K562 (cell line): Measurements from ENCODE around the gene DTHD1. TPM values are rescaled to one million over a fixed set of nuclear protein-coding genes. Genes with fewer than 3 reads are reported as not detected.

ENCODE experiments used
- ATAC-seq: fragments of 200-7000 bp; cut with Tn5 transposase; 3 replicates; pipeline ENCODE4 v1.9.1; 2020; ENCODE audit warnings: moderate library complexity
- BruUV-seq: library from RNA; stranded (reverse); fragments of 400-500 nt; replicated peaks from 2 replicates; lab custom pipeline; 2021; lab: Mats Ljungman, UMichigan
- CTCF ChIA-PET: fragments of 300-600 bp; formaldehyde crosslinking; extraction: SDS; loops from one replicate; lab custom pipeline; 2021; ENCODE audit warnings: low intra/inter-chr PET ratio; lab: Yijun Ruan, JAX
- POLR2A ChIA-PET: fragments of 300-600, 350-650 bp; sonication (Branson Sonifier 250); formaldehyde crosslinking; extraction: SDS; loops from one replicate; lab custom pipeline; 2021; ENCODE audit warnings: antibody characterized with exemption, inconsistent platforms; lab: Yijun Ruan, JAX
- DNase-seq, 4 experiments: peaks; one replicate each; pipeline versions ENCODE4 v3.0.0 to v3.0.0-alpha.2; 2011 to 2018; ENCODE audit warnings: low spot score in 3 of 4, mixed read lengths in 3 of 4; ENCODE audit errors: extremely low read depth in 1 of 4
- FAIRE-seq: peaks from 2 replicates; lab custom pipeline; 2011; peaks lifted over from hg19 to GRCh38; lab: Jason Lieb, UNC
- H2AFZ ChIP-seq: 2 replicates; pipeline ENCODE4 v1.6.0; 2011; ENCODE audit warnings: low read depth, low read length, control low read depth, inconsistent platforms
- H3K27ac ChIP-seq: fragments of 200-600 bp; 3 replicates; pipeline ENCODE4 v1.8.0; 2011; ENCODE audit warnings: low read depth, mild to moderate bottlenecking, control low read depth, inconsistent platforms, low read length, moderate library complexity, mixed read lengths; ENCODE audit errors: extremely low read depth
- H3K27me3 ChIP-seq, 2 experiments: fragments of 300-600 bp in 1 of 2; 2 replicates in 1 of 2; 3 replicates in 1 of 2; pipeline versions ENCODE4 v1.6.0 to v1.8.0; 2011; ENCODE audit warnings: inconsistent platforms in 2 of 2, low read length in 2 of 2, mild to moderate bottlenecking in 1 of 2, mixed read lengths in 1 of 2, moderate library complexity in 1 of 2; ENCODE audit not compliant: control insufficient read depth in 2 of 2, insufficient read depth in 2 of 2
- H3K36me3 ChIP-seq: fragments of 300-600 bp; 3 replicates; pipeline ENCODE4 v1.8.0; 2011; ENCODE audit warnings: mild to moderate bottlenecking, low read length, inconsistent platforms; ENCODE audit not compliant: control insufficient read depth, insufficient read depth
- H3K4me1 ChIP-seq, 2 experiments: fragments of 200-600 bp in 1 of 2; replicated peaks in 1 of 2; 2 replicates in 1 of 2; 3 replicates in 1 of 2; pipeline versions ENCODE4 v1.5.1 to v1.8.0; 2011; ENCODE audit warnings: inconsistent platforms in 2 of 2, low read length in 2 of 2, mild to moderate bottlenecking in 1 of 2, mixed read lengths in 1 of 2, moderate library complexity in 1 of 2; ENCODE audit not compliant: control insufficient read depth in 2 of 2, insufficient read depth in 2 of 2
- H3K4me2 ChIP-seq: 2 replicates; pipeline ENCODE4 v1.6.1; 2011; ENCODE audit warnings: low read length, control low read depth, inconsistent platforms, mixed read lengths; ENCODE audit not compliant: insufficient read depth
- H3K4me3 ChIP-seq: fragments of 200-600 bp; sonication (generic), shearing (Covaris generic); 2 replicates; pipeline ENCODE4 v1.5.1; 2016; ENCODE audit warnings: control low read depth, inconsistent platforms
- H3K79me2 ChIP-seq: fragments of 200-600 bp; 3 replicates; pipeline ENCODE4 v1.8.0; 2011; ENCODE audit warnings: low read length, inconsistent platforms; ENCODE audit not compliant: control insufficient read depth, insufficient read depth
- H3K9ac ChIP-seq, 2 experiments: 2 replicates each; pipeline versions ENCODE4 v1.6.0 to v1.6.1; 2011; ENCODE audit warnings: low read depth in 2 of 2, low read length in 2 of 2, control low read depth in 1 of 2, inconsistent platforms in 1 of 2, mild to moderate bottlenecking in 1 of 2, mixed read lengths in 1 of 2; ENCODE audit not compliant: insufficient read depth in 1 of 2
- H3K9me1 ChIP-seq: one replicate; pipeline ENCODE4 v1.6.0; 2011; ENCODE audit warnings: inconsistent platforms, mild to moderate bottlenecking, low read length, moderate library complexity; ENCODE audit not compliant: control insufficient read depth, insufficient read depth
- H3K9me3 ChIP-seq: replicated peaks from 2 replicates; pipeline ENCODE4 v1.5.1; 2011; ENCODE audit warnings: low read depth, low read length, inconsistent platforms; ENCODE audit not compliant: control insufficient read depth, insufficient read depth
- H4K20me1 ChIP-seq: replicated peaks from 2 replicates; pipeline ENCODE4 v1.6.1; 2011; ENCODE audit warnings: low read length, inconsistent platforms, mixed read lengths; ENCODE audit not compliant: control insufficient read depth, insufficient read depth
- CREM ChIP-seq: IDR thresholded peaks from 2 replicates; pipeline ENCODE4 v1.6.1; 2014; ENCODE audit warnings: antibody characterized with exemption, low read depth
- GTF2F1 ChIP-seq: IDR thresholded peaks from 2 replicates; pipeline ENCODE4 v1.6.1; 2011; ENCODE audit warnings: low read depth, low read length, improper control_type of control experiment
- HNRNPUL1 ChIP-seq: fragments of 200-400 bp; formaldehyde crosslinking; IDR thresholded peaks from 2 replicates; pipeline ENCODE4 v1.6.1; 2017; ENCODE audit warnings: low read length
- JUNB ChIP-seq: fragments of 450-650 bp; formaldehyde crosslinking; conservative IDR thresholded peaks from 2 replicates; pipeline ENCODE4 v1.4.0; 2020; ENCODE audit warnings: mild to moderate bottlenecking
- LCOR ChIP-seq: sonication (generic); formaldehyde crosslinking; IDR thresholded peaks from 2 replicates; pipeline ENCODE4 v1.8.0; 2022; ENCODE audit warnings: mild to moderate bottlenecking, missing genetic modification reagents
- POLR3G ChIP-seq: IDR thresholded peaks from 2 replicates; pipeline ENCODE4 v1.6.1; 2011; ENCODE audit not compliant: insufficient read length, insufficient replicate concordance; ENCODE audit errors: extremely low read depth
- RNF219 ChIP-seq: fragments of 250-450 bp; sonication (Bioruptor Pico); IDR thresholded peaks from 2 replicates; pipeline ENCODE4 v1.5.0; 2022; ENCODE audit warnings: mild to moderate bottlenecking
- SLC30A9 ChIP-seq: fragments of 250-450 bp; sonication (Bioruptor Pico); IDR thresholded peaks from 2 replicates; pipeline ENCODE4 v1.8.0; 2022; ENCODE audit warnings: mild to moderate bottlenecking, moderate library complexity
- ZNF165 ChIP-seq: fragments of 250-450 bp; sonication (Bioruptor Pico); IDR thresholded peaks from 2 replicates; pipeline ENCODE4 v1.4.0; 2020; ENCODE audit warnings: borderline replicate concordance
- ZNF444 ChIP-seq: fragments of 250-450 bp; sonication (Bioruptor Pico); IDR thresholded peaks from 2 replicates; pipeline ENCODE4 v1.4.0; 2020; ENCODE audit warnings: mild to moderate bottlenecking, moderate library complexity
- WGBS: fragments of 100-300 bp; shearing (Covaris generic); methylation state at CpG from one replicate; pipeline ENCODE4 v1.1.6; 2016; ENCODE audit warnings: low coverage, mixed read lengths; ENCODE audit not compliant: insufficient coverage; ENCODE audit errors: missing lambda C conversion rate; 5-methylcytosine and 5-hydroxymethylcytosine counted together
- in situ Hi-C: fragments of 300-500 bp; cut with MboI; formaldehyde crosslinking; loops from 4 replicates; pipeline ENCODE4 v1.15.0; 2018; ENCODE audit warnings: inconsistent platforms, mixed read lengths
- intact Hi-C: fragments of 100-400 bp; cut with micrococcal nuclease; formaldehyde crosslinking; loops from 2 replicates; pipeline ENCODE4 v1.14.2; 2022
- polyA plus RNA-seq, 8 experiments: library from polyadenylated mRNA; depleted of rRNA in 4 of 8; stranded (reverse) in 5 of 8; unstranded in 3 of 8; fragments of >200 nt; fragmentation: Nextera tagmentation in 2 of 8; fragmentation: Illumina TruSeq in 1 of 8; extraction: Ambion mirVana in 2 of 8; extraction: Trizol in 1 of 8; gene quantifications; 2 replicates each; pipeline versions ENCODE4 v1.2.1 to v1.2.3, GENCODE V29; 2011 to 2014; ENCODE audit warnings: inconsistent platforms in 1 of 8, missing spikeins in 1 of 8
- total RNA-seq, 7 experiments: library from RNA; depleted of rRNA in 6 of 7; stranded (reverse); fragments of >200 nt in 6 of 7; fragmentation: Illumina TruSeq in 2 of 7; extraction: Trizol in 2 of 7; gene quantifications; 2 replicates each; pipeline versions ENCODE4 v1.2.1 to v1.2.3, GENCODE V29; 2011 to 2021; ENCODE audit warnings: low replicate concordance in 1 of 7

DTHD1 gene
- total and polyA plus RNA-seq, 9 of the 15 experiments (the other 6 are each of a cell fraction or from before 2014, with no cell fraction given) = not detected

- TF ChIP-seq ZNF165 (CRISPR knock-in tag) (no peak), HNRNPUL1 (no peak)
- in situ Hi-C loops = no loop called here
- no peak for DNase-seq
Measured at GRCh38 chr4:36329228-36329627, 47.8 kb downstream of the DTHD1 start.

GRCh38 chr4:36330796-36331195 is 49.4 kb downstream of the DTHD1 start:
- no peaks in the 10 kb centered on the region for H3K9me3 ChIP-seq
- CTCF ChIA-PET = no interaction called here
- H3K27ac ChIP-seq = no peak overlapping the region
- POLR2A ChIA-PET = no interaction called here
- H3K4me3 ChIP-seq = no peak overlapping the region
- H3K79me2 ChIP-seq = no peaks in the 10 kb centered on the region
- no peaks in the 10 kb centered on the region for H3K9me1 ChIP-seq
- H3K4me2 ChIP-seq = no peak overlapping the region
- no peak for ATAC-seq
- no peak for FAIRE-seq
- no peak for DNase-seq
- 0% methylated on average over 1 of the region's 1 CpG for WGBS
- no peak overlapping the region for H2AFZ ChIP-seq
- H3K9ac ChIP-seq = no peak overlapping the region
- intact Hi-C loops = no loop called here
- no peaks in the 10 kb centered on the region for H3K27me3 ChIP-seq
- no peaks in the 10 kb centered on the region for H3K4me1 ChIP-seq
- in situ Hi-C loops = no loop called here
- no peaks in the 10 kb centered on the region for H4K20me1 ChIP-seq
- no peaks in the 10 kb centered on the region for H3K36me3 ChIP-seq
- BruUV-seq = no TSS peak
- no peak for TF ChIP-seq GTF2F1
- TF ChIP-seq ZNF444 = no peak
- no peak for TF ChIP-seq POLR3G
- TF ChIP-seq CREM = no peak
- no peak for TF ChIP-seq JUNB (CRISPR knock-in tag)
- TF ChIP-seq SLC30A9 = no peak
- TF ChIP-seq RNF219 (CRISPR knock-in tag) = no peak
- no peak for TF ChIP-seq LCOR (CRISPR knock-in tag)

More at GRCh38 chr4:36329228-36329627, 47.8 kb downstream of the DTHD1 start:
- H3K27me3 ChIP-seq = no peaks in the 10 kb centered on the region
- WGBS = 0% methylated on average over 2 of the region's 2 CpGs
- no peaks in the 10 kb centered on the region for H3K9me3 ChIP-seq
- no peak for FAIRE-seq
- BruUV-seq = no TSS peak
- H3K36me3 ChIP-seq = no peaks in the 10 kb centered on the region
- no peak overlapping the region for H3K4me3 ChIP-seq
- no peaks in the 10 kb centered on the region for H3K4me1 ChIP-seq
- POLR2A ChIA-PET = no interaction called here
- H3K4me2 ChIP-seq = no peak overlapping the region
- no peak for ATAC-seq
- no peak overlapping the region for H3K9ac ChIP-seq
- CTCF ChIA-PET = no interaction called here
- no peak overlapping the region for H3K27ac ChIP-seq
- no peak overlapping the region for H2AFZ ChIP-seq
- intact Hi-C loops = no loop called here
- H3K9me1 ChIP-seq = no peaks in the 10 kb centered on the region
- no peaks in the 10 kb centered on the region for H4K20me1 ChIP-seq
- H3K79me2 ChIP-seq = no peaks in the 10 kb centered on the region
